GM18519 (cell line): Measurements from ENCODE around the gene DPP6.
"Not testable (repeated sequence)": the region's sequence is repeated elsewhere in the genome, so short reads cannot be mapped to it uniquely, and the experiment has no call there.

ENCODE experiments used
- ATAC-seq: cut with Tn5 transposase; IDR thresholded peaks from one replicate; pipeline ENCODE4 v1.9.1; 2021; ENCODE audit warnings: mild to moderate bottlenecking, moderate library complexity; ENCODE audit not compliant: unreplicated experiment, low FRiP score

The DPP6 gene

GRCh38 chr7:154934353-154934952 lies 882.3 kb downstream of the DPP6 start:
- not testable (repeated sequence) for ATAC-seq

- no peak for ATAC-seq
These were observed 885.6 kb downstream of the DPP6 start for GRCh38 chr7:154937837-154938236.

GRCh38 chr7:154942691-154943090 lies 890.5 kb downstream of the DPP6 start:
- ATAC-seq = no peak
